Suprapubic skin (tissue), 3 donors: ENCODE measurements around the gene EIF2B2.

Experiments used
- EP300 ChIP-seq: sonication (generic); formaldehyde crosslinking; IDR thresholded peaks from one replicate; pipeline ENCODE4 v1.6.1; 2017; ENCODE audit warnings: antibody characterized with exemption
- POLR2A ChIP-seq, 2 donors: fragments of 450-650 bp; IDR thresholded peaks; one replicate each; pipeline ENCODE4 v1.6.1; 2017; ENCODE audit warnings: antibody characterized with exemption in 2 of 2, mild to moderate bottlenecking in 2 of 2, moderate library complexity in 2 of 2
- TF ChIP-seq, protein P1 (sequence below), 2 donors: fragments of 200-600 bp in 1 of 2; fragments of 450-650 bp in 1 of 2; sonication (generic) in 1 of 2; IDR thresholded peaks; one replicate each; pipeline ENCODE4 v1.5.1; 2016 to 2019; ENCODE audit warnings: antibody characterized with exemption in 2 of 2, mild to moderate bottlenecking in 1 of 2, moderate library complexity in 1 of 2

DNA sequence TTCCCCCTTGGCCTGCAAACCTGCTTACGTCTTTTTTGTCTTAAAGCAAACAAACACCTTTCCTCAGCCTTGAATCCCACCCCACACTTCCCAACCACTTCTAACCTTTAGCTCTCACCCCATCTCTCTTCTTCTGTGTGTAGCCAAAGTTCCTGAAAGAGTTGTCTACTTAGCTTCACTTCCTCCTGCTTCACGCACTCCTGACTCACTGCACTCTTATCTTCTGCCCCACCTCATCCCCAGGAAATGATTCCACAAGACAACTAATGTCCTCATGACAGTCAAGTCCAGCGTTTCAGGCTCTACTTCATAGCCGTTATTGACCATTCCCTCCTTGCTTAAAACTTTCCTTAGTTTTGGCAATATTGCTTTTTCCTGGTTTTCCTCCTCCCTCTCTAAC, 22.4 kb downstream of the EIF2B2 start:
- no peak for TF ChIP-seq POLR2A (IDR thresholded peaks at IDR 0.05)
- TF ChIP-seq, protein P1, sequence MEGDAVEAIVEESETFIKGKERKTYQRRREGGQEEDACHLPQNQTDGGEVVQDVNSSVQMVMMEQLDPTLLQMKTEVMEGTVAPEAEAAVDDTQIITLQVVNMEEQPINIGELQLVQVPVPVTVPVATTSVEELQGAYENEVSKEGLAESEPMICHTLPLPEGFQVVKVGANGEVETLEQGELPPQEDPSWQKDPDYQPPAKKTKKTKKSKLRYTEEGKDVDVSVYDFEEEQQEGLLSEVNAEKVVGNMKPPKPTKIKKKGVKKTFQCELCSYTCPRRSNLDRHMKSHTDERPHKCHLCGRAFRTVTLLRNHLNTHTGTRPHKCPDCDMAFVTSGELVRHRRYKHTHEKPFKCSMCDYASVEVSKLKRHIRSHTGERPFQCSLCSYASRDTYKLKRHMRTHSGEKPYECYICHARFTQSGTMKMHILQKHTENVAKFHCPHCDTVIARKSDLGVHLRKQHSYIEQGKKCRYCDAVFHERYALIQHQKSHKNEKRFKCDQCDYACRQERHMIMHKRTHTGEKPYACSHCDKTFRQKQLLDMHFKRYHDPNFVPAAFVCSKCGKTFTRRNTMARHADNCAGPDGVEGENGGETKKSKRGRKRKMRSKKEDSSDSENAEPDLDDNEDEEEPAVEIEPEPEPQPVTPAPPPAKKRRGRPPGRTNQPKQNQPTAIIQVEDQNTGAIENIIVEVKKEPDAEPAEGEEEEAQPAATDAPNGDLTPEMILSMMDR (IDR thresholded peaks at IDR 0.05), result no peak
- TF ChIP-seq EP300, result no peak
